GM12892 (cell line): Measurements from ENCODE around the gene LINC00632.

Experiments
- POLR2A ChIP-seq: IDR thresholded peaks from 2 replicates; pipeline ENCODE4 v1.6.1; 2011; ENCODE audit warnings: low read depth, low read length, control low read depth
- POLR2AphosphoS5 ChIP-seq: IDR thresholded peaks from 2 replicates; pipeline ENCODE4 v1.6.1; 2011; ENCODE audit warnings: low read depth, low read length, control low read depth
- TAF1 ChIP-seq: IDR thresholded peaks from 2 replicates; pipeline ENCODE4 v1.6.1; 2011; ENCODE audit warnings: low read depth, mild to moderate bottlenecking, control low read depth, low read length, borderline replicate concordance

- TF ChIP-seq TAF1 (no peak), POLR2A (no peak), POLR2AphosphoS5 (no peak)
Measured at GRCh38 chrX:140713174-140713539, 3.6 kb downstream of the LINC00632 start.
